Panc1 (cell line): ENCODE results near the gene TFF1. TPM values are rescaled to one million over a fixed set of nuclear protein-coding genes. Genes with fewer than 3 reads are reported as not detected.

Experiments used
- ATAC-seq: fragments of 200-7000 bp; cut with Tn5 transposase; 2 replicates; pipeline ENCODE4 v1.9.1; 2020; ENCODE audit warnings: mild to moderate bottlenecking, moderate library complexity
- BruUV-seq: library from RNA; stranded (reverse); fragments of 400-500 nt; replicated peaks from 2 replicates; lab custom pipeline; 2021; lab: Mats Ljungman, UMichigan
- CTCF ChIA-PET: fragments of 300-600 bp; sonication (Branson Sonifier 250); formaldehyde crosslinking; loops from one replicate; lab custom pipeline; 2022; ENCODE audit warnings: antibody characterized with exemption; lab: Charles Lee
- POLR2A ChIA-PET: fragments of 300-600 bp; sonication (Branson Sonifier 250); formaldehyde crosslinking; loops from one replicate; lab custom pipeline; 2022; ENCODE audit warnings: antibody characterized with exemption; lab: Charles Lee
- DNase-seq: peaks from one replicate; pipeline ENCODE4 v3.0.0-alpha.2; 2010; ENCODE audit warnings: low read depth, low spot score
- H3K27ac ChIP-seq: 2 replicates; pipeline ENCODE4 v1.5.1; 2011; ENCODE audit warnings: mild to moderate bottlenecking, low read length, inconsistent platforms
- H3K27me3 ChIP-seq: fragments of 200-500 bp; sonication (Bioruptor generic); 2 replicates; pipeline ENCODE4 v1.6.0; 2014; ENCODE audit warnings: low read length, inconsistent platforms; ENCODE audit not compliant: control insufficient read depth, insufficient read depth
- H3K36me3 ChIP-seq: fragments of 200-500 bp; sonication (Bioruptor generic); 2 replicates; pipeline ENCODE4 v1.5.1; 2014; ENCODE audit warnings: inconsistent platforms, mild to moderate bottlenecking, low read length, moderate library complexity; ENCODE audit not compliant: control insufficient read depth, insufficient read depth
- H3K4me1 ChIP-seq: 2 replicates; pipeline ENCODE4 v1.5.1; 2011; ENCODE audit warnings: inconsistent platforms, mild to moderate bottlenecking, low read length, moderate library complexity; ENCODE audit not compliant: control insufficient read depth, insufficient read depth
- H3K4me3 ChIP-seq, 2 experiments: 2 replicates each; pipeline ENCODE4 v1.5.1; 2011 to 2012; ENCODE audit warnings: low read depth in 2 of 2, low read length in 2 of 2, mild to moderate bottlenecking in 2 of 2, inconsistent platforms in 1 of 2, moderate library complexity in 1 of 2
- H3K9me3 ChIP-seq: fragments of 200-500 bp; sonication (Bioruptor generic); 2 replicates; pipeline ENCODE4 v1.5.1; 2014; ENCODE audit warnings: low read depth, mild to moderate bottlenecking, inconsistent platforms, low read length, moderate library complexity; ENCODE audit not compliant: control insufficient read depth, insufficient read depth
- CTCF ChIP-seq: fragments of 450-650 bp; IDR thresholded peaks from 2 replicates; pipeline ENCODE4 v1.5.1; 2017; ENCODE audit warnings: mild to moderate bottlenecking
- POLR2AphosphoS5 ChIP-seq: IDR thresholded peaks from 2 replicates; pipeline ENCODE4 v1.6.1; 2012; ENCODE audit warnings: mild to moderate bottlenecking, low read depth, low read length, moderate library complexity
- REST ChIP-seq, 2 experiments: IDR thresholded peaks; 2 replicates each; pipeline ENCODE4 v1.6.1; 2011 to 2012; ENCODE audit warnings: low read depth in 2 of 2, control low read depth in 1 of 2, low read length in 1 of 2, mild to moderate bottlenecking in 1 of 2, moderate library complexity in 1 of 2; ENCODE audit not compliant: insufficient read depth in 1 of 2
- SIN3A ChIP-seq: IDR thresholded peaks from 2 replicates; pipeline ENCODE4 v1.6.1; 2012; ENCODE audit warnings: low read depth, mild to moderate bottlenecking, low read length, moderate library complexity, borderline replicate concordance; ENCODE audit not compliant: insufficient read depth
- TCF7L2 ChIP-seq: IDR thresholded peaks from 2 replicates; pipeline ENCODE4 v1.6.1; 2011; ENCODE audit warnings: mild to moderate bottlenecking, low read depth, low read length, inconsistent platforms
- in situ Hi-C: cut with HindIII; loops from 2 replicates; pipeline ENCODE4 v1.10.0; 2016; ENCODE audit warnings: low sequenced_read_pairs, low pct_unique_long_range_greater_than_20kb
- intact Hi-C: fragments of 100-400 bp; cut with micrococcal nuclease; formaldehyde crosslinking; loops from one replicate; pipeline ENCODE4 v1.10.0; 2022; ENCODE audit not compliant: unreplicated experiment
- total RNA-seq: library from RNA; stranded (reverse); gene quantifications from one replicate; pipeline ENCODE4 v1.2.1, GENCODE V29; 2021; ENCODE audit not compliant: unreplicated experiment

TFF1 gene
- total RNA-seq, 1 experiment from 2014 or later = 0.36 TPM

GRCh38 chr21:42387843-42388340, 21.6 kb upstream of the TFF1 start:
- ATAC-seq (no peak), DNase-seq (no peak)
- Histone ChIP-seq H3K27ac (no peak overlapping the region), H3K9me3 (no peaks in the 10 kb centered on the region), H3K27me3 (no peaks in the 10 kb centered on the region), H3K36me3 (no peaks in the 10 kb centered on the region), H3K4me3 (no peak overlapping the region), H3K4me1 (no peaks in the 10 kb centered on the region)
- intact Hi-C loops = loop anchor here (10.0 kb wide), 1 partner anchor 243 kb away; no protein-coding TSS in a partner anchor
- TF ChIP-seq POLR2AphosphoS5 (no peak), CTCF (no peak), REST (IDR thresholded peaks at IDR 0.05; ENCODE audit: insufficient read depth in 1 of 2, low read depth in 2 of 2, low read length in 1 of 2) (no peak), TCF7L2 (no peak), SIN3A (no peak)
- ChIA-PET CTCF (no interaction called here), POLR2A (no interaction called here)
- in situ Hi-C loops = no loop called here
- BruUV-seq = no TSS peak

GRCh38 chr21:42387164-42387563, 20.8 kb upstream of the TFF1 start:
- ChIA-PET CTCF (no interaction called here), POLR2A (no interaction called here)
- DNase-seq = no peak
- in situ Hi-C loops = no loop called here
- H3K9me3 ChIP-seq = no peaks in the 10 kb centered on the region
- no peaks in the 10 kb centered on the region for H3K27me3 ChIP-seq
- ATAC-seq = no peak
- no peak for TF ChIP-seq POLR2AphosphoS5
- TF ChIP-seq SIN3A = no peak
- no peak for TF ChIP-seq TCF7L2
- TF ChIP-seq CTCF = no peak
- TF ChIP-seq REST (IDR thresholded peaks at IDR 0.05; ENCODE audit: insufficient read depth in 1 of 2, low read depth in 2 of 2, low read length in 1 of 2) = no peak
- intact Hi-C loops = loop anchor here (10.0 kb wide), 1 partner anchor 242 kb away; no protein-coding TSS in a partner anchor
- no peak overlapping the region for H3K27ac ChIP-seq
- no TSS peak for BruUV-seq
- no peaks in the 10 kb centered on the region for H3K4me1 ChIP-seq
- H3K4me3 ChIP-seq = no peak overlapping the region
- H3K36me3 ChIP-seq = no peaks in the 10 kb centered on the region
